GM23338 (cell line): ENCODE data around the gene TIMM22. TPM values are rescaled to one million over a fixed set of nuclear protein-coding genes. Genes with fewer than 3 reads are reported as not detected.
A peak's percentile ranks its signal among the peaks of the same experiment; 100 is the strongest.

Source experiments
- ATAC-seq: fragments of 200-7000 bp; cut with Tn5 transposase; 3 replicates; pipeline ENCODE4 v1.9.1; 2020
- DNase-seq: peaks from one replicate; pipeline ENCODE4 v3.0.0-alpha.2; 2015; ENCODE audit warnings: low spot score
- H2AFZ ChIP-seq: fragments of 200-600 bp; sonication (generic); 2 replicates; pipeline ENCODE4 v1.8.0; 2016; ENCODE audit warnings: antibody characterized with exemption, mild to moderate bottlenecking, moderate library complexity
- H3F3A ChIP-seq: fragments of 200-600 bp; sonication (generic); replicated peaks from 2 replicates; pipeline ENCODE4 v1.8.0; 2017; ENCODE audit warnings: antibody characterized with exemption, mixed run types, low read depth
- H3K27ac ChIP-seq: fragments of 200-600 bp; sonication (generic); 2 replicates; pipeline ENCODE4 v1.6.1; 2016; ENCODE audit warnings: low read depth
- H3K27me3 ChIP-seq: fragments of 200-600 bp; sonication (generic); 2 replicates; pipeline ENCODE4 v1.8.0; 2016; ENCODE audit warnings: mild to moderate bottlenecking, mixed run types, moderate library complexity; ENCODE audit not compliant: insufficient read depth
- H3K36me3 ChIP-seq: fragments of 200-600 bp; sonication (generic); 2 replicates; pipeline ENCODE4 v1.8.0; 2016; ENCODE audit warnings: mild to moderate bottlenecking; ENCODE audit not compliant: insufficient read depth
- H3K4me1 ChIP-seq: fragments of 200-600 bp; sonication (generic); 2 replicates; pipeline ENCODE4 v1.8.0; 2016; ENCODE audit warnings: mild to moderate bottlenecking, moderate library complexity; ENCODE audit not compliant: insufficient read depth
- H3K4me2 ChIP-seq: fragments of 200-600 bp; sonication (generic); 2 replicates; pipeline ENCODE4 v1.7.1; 2017; ENCODE audit warnings: mixed run types
- H3K4me3 ChIP-seq: fragments of 200-600 bp; sonication (generic); 2 replicates; pipeline ENCODE4 v1.6.1; 2016; ENCODE audit warnings: mixed run types
- H3K79me2 ChIP-seq: fragments of 200-600 bp; sonication (generic); replicated peaks from 2 replicates; pipeline ENCODE4 v1.8.0; 2017; ENCODE audit warnings: mild to moderate bottlenecking; ENCODE audit not compliant: insufficient read depth
- H3K9me2 ChIP-seq: fragments of 200-600 bp; sonication (generic); 2 replicates; pipeline ENCODE4 v1.8.0; 2017; ENCODE audit not compliant: insufficient read depth
- H4K20me1 ChIP-seq: fragments of 200-600 bp; sonication (generic); replicated peaks from 2 replicates; pipeline ENCODE4 v1.8.0; 2017; ENCODE audit warnings: mild to moderate bottlenecking; ENCODE audit not compliant: insufficient read depth
- H3K27ac Mint-ChIP-seq: 2 replicates; pipeline ENCODE4 v1.8.0; 2020; ENCODE audit warnings: inconsistent platforms, mild to moderate bottlenecking, moderate library complexity, mixed read lengths
- H3K27me3 Mint-ChIP-seq: 3 replicates; pipeline ENCODE4 v1.8.0; 2022; ENCODE audit warnings: low read depth, mild to moderate bottlenecking, moderate library complexity, mixed read lengths, inconsistent platforms; ENCODE audit not compliant: insufficient read depth, poor library complexity
- H3K36me3 Mint-ChIP-seq: 3 replicates; pipeline ENCODE4 v1.8.0; 2021; ENCODE audit warnings: low read depth, mild to moderate bottlenecking, inconsistent platforms, moderate library complexity, mixed read lengths
- H3K4me1 Mint-ChIP-seq: 3 replicates; pipeline ENCODE4 v1.8.0; 2020; ENCODE audit warnings: mild to moderate bottlenecking, inconsistent platforms, mixed read lengths
- H3K4me3 Mint-ChIP-seq: 3 replicates; pipeline ENCODE4 v1.8.0; 2021; ENCODE audit warnings: moderate library complexity, mild to moderate bottlenecking, inconsistent platforms, mixed read lengths
- H3K9me3 Mint-ChIP-seq: 3 replicates; pipeline ENCODE4 v1.8.0; 2020; ENCODE audit warnings: moderate library complexity, mild to moderate bottlenecking, inconsistent platforms, mixed read lengths
- CREB1 ChIP-seq: fragments of 250-450 bp; sonication (Bioruptor Pico); IDR thresholded peaks from 2 replicates; pipeline ENCODE4 v1.5.0; 2020; ENCODE audit warnings: low read depth, mild to moderate bottlenecking, moderate library complexity
- CTCF ChIP-seq, 2 experiments: fragments of 200-600 bp in 1 of 2; sonication (generic) in 1 of 2; conservative IDR thresholded peaks; 2 replicates each; pipeline versions ENCODE4 v1.5.1 to v1.6.1; 2016 to 2017; ENCODE audit warnings: antibody characterized with exemption in 2 of 2, low read depth in 2 of 2, mild to moderate bottlenecking in 2 of 2, moderate library complexity in 1 of 2
- EZH2 ChIP-seq: fragments of 200-600 bp; sonication (generic); IDR thresholded peaks from one replicate; pipeline ENCODE4 v1.8.0; 2017; ENCODE audit warnings: antibody characterized with exemption, mild to moderate bottlenecking, low read depth; ENCODE audit not compliant: unreplicated experiment
- JUNB ChIP-seq: IDR thresholded peaks from one replicate; pipeline ENCODE4 v1.6.1; 2016; ENCODE audit warnings: antibody characterized with exemption; ENCODE audit not compliant: unreplicated experiment
- NANOG ChIP-seq: IDR thresholded peaks from 2 replicates; pipeline ENCODE4 v1.6.1; 2016; ENCODE audit warnings: antibody characterized with exemption, borderline replicate concordance
- POLR2AphosphoS5 ChIP-seq: IDR thresholded peaks from 2 replicates; pipeline ENCODE4 v1.6.1; 2016; ENCODE audit warnings: antibody characterized with exemption, low read depth
- ZNF114 ChIP-seq: fragments of 250-450 bp; sonication (Bioruptor Pico); IDR thresholded peaks from 2 replicates; pipeline ENCODE4 v1.5.0; 2020; ENCODE audit warnings: mild to moderate bottlenecking, moderate library complexity
- ZNF331 ChIP-seq: fragments of 250-450 bp; sonication (Bioruptor Pico); IDR thresholded peaks from 2 replicates; pipeline ENCODE4 v1.5.0; 2020; ENCODE audit warnings: low read depth, mild to moderate bottlenecking, moderate library complexity
- polyA plus RNA-seq: library from polyadenylated mRNA; unstranded; fragments of >200 nt; fragmentation: Nextera tagmentation; extraction: Ambion mirVana; gene quantifications from 2 replicates; pipeline ENCODE4 v1.2.1, GENCODE V29; 2016
- total RNA-seq: library from RNA; depleted of rRNA; stranded (reverse); fragments of >200 nt; shearing (Covaris generic); gene quantifications from 2 replicates; pipeline ENCODE4 v1.2.3, GENCODE V29; 2014
- TF ChIP-seq, protein P1 (sequence below): IDR thresholded peaks from one replicate; pipeline ENCODE4 v1.6.1; 2018; ENCODE audit warnings: antibody characterized with exemption; ENCODE audit not compliant: unreplicated experiment
- TF ChIP-seq, protein P2 (sequence below): IDR thresholded peaks from 2 replicates; pipeline ENCODE4 v1.6.1; 2016; ENCODE audit warnings: antibody characterized with exemption

TIMM22 gene
- total and polyA plus RNA-seq, 2 experiments from 2014 or later = 21.9 to 24.4 TPM

- Histone ChIP-seq H3K36me3 (no peaks in the 10 kb centered on the region), H2AFZ (peak overlapping the region; percentile 74)
- H3K4me3 Mint-ChIP-seq = peak overlapping the region; percentile 78
Measured at GRCh38 chr17:980406-981291, 16.3 kb upstream of the TIMM22 start.

DNA sequence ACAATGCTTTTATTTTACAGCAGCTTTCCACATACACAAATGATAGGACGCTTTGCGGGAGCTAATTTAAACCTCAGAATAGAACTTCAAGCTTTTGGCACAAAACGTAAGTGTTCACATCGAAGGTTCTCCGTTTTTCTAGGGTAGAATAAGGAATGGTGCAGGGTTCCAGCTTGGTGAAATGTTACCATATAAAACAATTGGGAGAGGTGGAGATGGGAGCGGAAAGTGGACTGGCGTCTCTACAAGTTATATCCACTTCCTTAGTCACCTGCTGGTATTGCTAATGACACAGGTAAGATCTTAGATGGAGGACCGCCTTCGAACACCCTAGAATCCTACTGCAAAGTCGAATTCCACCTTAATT is 15.7 kb upstream of the TIMM22 start:
- Histone ChIP-seq H3K4me1 (peaks cover 23% of the 10 kb centered on the region), H3K4me3 (no peak overlapping the region), H3K9me2 (no peaks in the 10 kb centered on the region), H3K27me3 (no peaks in the 10 kb centered on the region), H3F3A (peaks cover 7% of the 10 kb centered on the region; the same call in 1 of the 2 replicates), H3K79me2 (peaks cover 26% of the 10 kb centered on the region), H3K27ac (no peak overlapping the region), H4K20me1 (peaks cover 3% of the 10 kb centered on the region), H3K36me3 (no peaks in the 10 kb centered on the region), H3K4me2 (no peak overlapping the region), H2AFZ (no peak overlapping the region)
- ATAC-seq (no peak), DNase-seq (no peak)
- Mint-ChIP-seq H3K4me1 (peaks cover 24% of the 10 kb centered on the region), H3K4me3 (peak overlapping the region; percentile 25; the same call in 2 of the 3 replicates), H3K36me3 (no peaks in the 10 kb centered on the region; the same call in 2 of the 3 replicates), H3K9me3 (no peaks in the 10 kb centered on the region; the same call in 2 of the 3 replicates), H3K27me3 (peaks cover 18% of the 10 kb centered on the region), H3K27ac (no peak overlapping the region)
- TF ChIP-seq CREB1 (CRISPR knock-in tag) (no peak), ZNF114 (no peak), EZH2 (no peak), NANOG (no peak), ZNF331 (no peak), POLR2AphosphoS5 (no peak), JUNB (no peak), CTCF (conservative IDR thresholded peaks at IDR 0.05; ENCODE audit: low read depth in 2 of 2) (no peak)
- TF ChIP-seq, protein P1, sequence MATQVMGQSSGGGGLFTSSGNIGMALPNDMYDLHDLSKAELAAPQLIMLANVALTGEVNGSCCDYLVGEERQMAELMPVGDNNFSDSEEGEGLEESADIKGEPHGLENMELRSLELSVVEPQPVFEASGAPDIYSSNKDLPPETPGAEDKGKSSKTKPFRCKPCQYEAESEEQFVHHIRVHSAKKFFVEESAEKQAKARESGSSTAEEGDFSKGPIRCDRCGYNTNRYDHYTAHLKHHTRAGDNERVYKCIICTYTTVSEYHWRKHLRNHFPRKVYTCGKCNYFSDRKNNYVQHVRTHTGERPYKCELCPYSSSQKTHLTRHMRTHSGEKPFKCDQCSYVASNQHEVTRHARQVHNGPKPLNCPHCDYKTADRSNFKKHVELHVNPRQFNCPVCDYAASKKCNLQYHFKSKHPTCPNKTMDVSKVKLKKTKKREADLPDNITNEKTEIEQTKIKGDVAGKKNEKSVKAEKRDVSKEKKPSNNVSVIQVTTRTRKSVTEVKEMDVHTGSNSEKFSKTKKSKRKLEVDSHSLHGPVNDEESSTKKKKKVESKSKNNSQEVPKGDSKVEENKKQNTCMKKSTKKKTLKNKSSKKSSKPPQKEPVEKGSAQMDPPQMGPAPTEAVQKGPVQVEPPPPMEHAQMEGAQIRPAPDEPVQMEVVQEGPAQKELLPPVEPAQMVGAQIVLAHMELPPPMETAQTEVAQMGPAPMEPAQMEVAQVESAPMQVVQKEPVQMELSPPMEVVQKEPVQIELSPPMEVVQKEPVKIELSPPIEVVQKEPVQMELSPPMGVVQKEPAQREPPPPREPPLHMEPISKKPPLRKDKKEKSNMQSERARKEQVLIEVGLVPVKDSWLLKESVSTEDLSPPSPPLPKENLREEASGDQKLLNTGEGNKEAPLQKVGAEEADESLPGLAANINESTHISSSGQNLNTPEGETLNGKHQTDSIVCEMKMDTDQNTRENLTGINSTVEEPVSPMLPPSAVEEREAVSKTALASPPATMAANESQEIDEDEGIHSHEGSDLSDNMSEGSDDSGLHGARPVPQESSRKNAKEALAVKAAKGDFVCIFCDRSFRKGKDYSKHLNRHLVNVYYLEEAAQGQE = no peak

More at GRCh38 chr17:980406-981291, 16.3 kb upstream of the TIMM22 start:
- Histone ChIP-seq H3K27ac (peak overlapping the region; percentile 79; the same call in 1 of the 2 replicates), H3F3A (peaks cover 7% of the 10 kb centered on the region; the same call in 1 of the 2 replicates), H3K4me1 (peaks cover 29% of the 10 kb centered on the region), H3K27me3 (no peaks in the 10 kb centered on the region), H4K20me1 (peaks cover 7% of the 10 kb centered on the region), H3K4me2 (peak overlapping the region; percentile 81), H3K9me2 (no peaks in the 10 kb centered on the region), H3K79me2 (peaks cover 32% of the 10 kb centered on the region), H3K4me3 (peak overlapping the region; percentile 67)
- DNase-seq = peak; percentile 96
- Mint-ChIP-seq H3K27me3 (peaks cover 18% of the 10 kb centered on the region), H3K36me3 (no peaks in the 10 kb centered on the region; the same call in 2 of the 3 replicates), H3K9me3 (no peaks in the 10 kb centered on the region; the same call in 2 of the 3 replicates), H3K27ac (no peak overlapping the region), H3K4me1 (peaks cover 30% of the 10 kb centered on the region)
- peak; percentile 45 for ATAC-seq
- peak; percentile 72 to 91 for TF ChIP-seq CTCF (conservative IDR thresholded peaks at IDR 0.05; ENCODE audit: low read depth in 2 of 2)
- TF ChIP-seq, protein P2, sequence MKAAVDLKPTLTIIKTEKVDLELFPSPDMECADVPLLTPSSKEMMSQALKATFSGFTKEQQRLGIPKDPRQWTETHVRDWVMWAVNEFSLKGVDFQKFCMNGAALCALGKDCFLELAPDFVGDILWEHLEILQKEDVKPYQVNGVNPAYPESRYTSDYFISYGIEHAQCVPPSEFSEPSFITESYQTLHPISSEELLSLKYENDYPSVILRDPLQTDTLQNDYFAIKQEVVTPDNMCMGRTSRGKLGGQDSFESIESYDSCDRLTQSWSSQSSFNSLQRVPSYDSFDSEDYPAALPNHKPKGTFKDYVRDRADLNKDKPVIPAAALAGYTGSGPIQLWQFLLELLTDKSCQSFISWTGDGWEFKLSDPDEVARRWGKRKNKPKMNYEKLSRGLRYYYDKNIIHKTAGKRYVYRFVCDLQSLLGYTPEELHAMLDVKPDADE = no peak
